HG03039 (cell line): ENCODE results near the gene PPP1R11.
"Not testable (repeated sequence)": the region's sequence is repeated elsewhere in the genome, so short reads cannot be mapped to it uniquely, and the experiment has no call there.

ENCODE experiments used
- ATAC-seq: cut with Tn5 transposase; IDR thresholded peaks from one replicate; pipeline ENCODE4 v1.9.1; 2021; ENCODE audit warnings: mild to moderate bottlenecking, moderate library complexity; ENCODE audit not compliant: unreplicated experiment

The PPP1R11 gene

GRCh38 chr6:30066577-30067459, at the start of gene PPP1R11:
Gene PPP1R11, plus strand, starts transcription at chr6:30067198. Its CDS starts 213 bp downstream, at chr6:30067411.
- ATAC-seq: peak; percentile 91

- ATAC-seq: no peak
Observed at GRCh38 chr6:30019819-30020218, 47.2 kb upstream of the PPP1R11 start.

GRCh38 chr6:30020626-30021025, 46.4 kb upstream of the PPP1R11 start:
- ATAC-seq: no peak

GRCh38 chr6:30022189-30022588, 44.8 kb upstream of the PPP1R11 start:
- no peak for ATAC-seq

GRCh38 chr6:30022712-30023111, 44.3 kb upstream of the PPP1R11 start:
- not testable (repeated sequence) for ATAC-seq

GRCh38 chr6:30025186-30025585, 41.8 kb upstream of the PPP1R11 start:
- no peak for ATAC-seq

GRCh38 chr6:30029588-30029987, 37.4 kb upstream of the PPP1R11 start:
- no peak for ATAC-seq

- ATAC-seq: no peak
Observed at GRCh38 chr6:30031381-30031780, 35.6 kb upstream of the PPP1R11 start.

GRCh38 chr6:30033440-30033839, 33.6 kb upstream of the PPP1R11 start:
- not testable (repeated sequence) for ATAC-seq

- ATAC-seq: no peak
Observed at GRCh38 chr6:30035784-30036183, 31.2 kb upstream of the PPP1R11 start.

- no peak for ATAC-seq
Observed at GRCh38 chr6:30037182-30037788, 29.7 kb upstream of the PPP1R11 start.

- ATAC-seq: no peak
Observed at GRCh38 chr6:30041221-30041620, 25.8 kb upstream of the PPP1R11 start.

- no peak for ATAC-seq
Observed at GRCh38 chr6:30041821-30042220, 25.2 kb upstream of the PPP1R11 start.

- ATAC-seq: no peak
Observed at GRCh38 chr6:30042476-30042875, 24.5 kb upstream of the PPP1R11 start.

GRCh38 chr6:30042914-30043313, 24.1 kb upstream of the PPP1R11 start:
- ATAC-seq: no peak

GRCh38 chr6:30043744-30044143, 23.3 kb upstream of the PPP1R11 start:
- no peak for ATAC-seq

- no peak for ATAC-seq
Observed at GRCh38 chr6:30044630-30045029, 22.4 kb upstream of the PPP1R11 start.

GRCh38 chr6:30047220-30047619, 19.8 kb upstream of the PPP1R11 start:
- ATAC-seq: no peak

GRCh38 chr6:30053682-30054081, 13.3 kb upstream of the PPP1R11 start:
- no peak for ATAC-seq

- no peak for ATAC-seq
Observed at GRCh38 chr6:30055513-30055912, 11.5 kb upstream of the PPP1R11 start.

GRCh38 chr6:30060606-30061091, 6.3 kb upstream of the PPP1R11 start:
- ATAC-seq: no peak
